Islet precursor cell (in vitro differentiated cells): ENCODE results near the gene NFIB.

Experiments
- DNase-seq: peaks from one replicate; pipeline ENCODE4 v3.0.0-alpha.2; 2018

NFIB gene

GRCh38 chr9:14209399-14210345 lies 104.3 kb downstream of the NFIB start:
- no peak for DNase-seq

GRCh38 chr9:14207352-14207995 lies 106.5 kb downstream of the NFIB start:
- no peak for DNase-seq

DNA sequence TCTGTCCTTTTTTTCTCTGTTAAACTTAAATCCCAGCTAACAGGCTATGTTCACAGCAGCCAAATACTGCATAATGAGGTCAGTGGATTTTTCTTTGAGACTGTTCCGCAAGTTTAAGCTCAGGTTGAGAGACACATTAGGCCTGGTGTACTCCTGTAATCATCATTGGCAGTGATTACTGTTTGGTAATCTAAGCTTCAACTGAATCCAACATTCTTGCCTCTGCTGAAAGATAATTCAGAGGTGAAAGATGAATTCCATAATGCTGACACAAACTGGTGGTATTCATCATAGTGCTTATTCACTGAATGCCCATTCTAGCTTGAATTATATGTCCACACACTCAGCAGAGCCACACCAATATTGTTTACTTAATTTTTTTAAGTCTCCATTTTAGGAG lies 108.5 kb downstream of the NFIB start:
- no peak for DNase-seq

DNA sequence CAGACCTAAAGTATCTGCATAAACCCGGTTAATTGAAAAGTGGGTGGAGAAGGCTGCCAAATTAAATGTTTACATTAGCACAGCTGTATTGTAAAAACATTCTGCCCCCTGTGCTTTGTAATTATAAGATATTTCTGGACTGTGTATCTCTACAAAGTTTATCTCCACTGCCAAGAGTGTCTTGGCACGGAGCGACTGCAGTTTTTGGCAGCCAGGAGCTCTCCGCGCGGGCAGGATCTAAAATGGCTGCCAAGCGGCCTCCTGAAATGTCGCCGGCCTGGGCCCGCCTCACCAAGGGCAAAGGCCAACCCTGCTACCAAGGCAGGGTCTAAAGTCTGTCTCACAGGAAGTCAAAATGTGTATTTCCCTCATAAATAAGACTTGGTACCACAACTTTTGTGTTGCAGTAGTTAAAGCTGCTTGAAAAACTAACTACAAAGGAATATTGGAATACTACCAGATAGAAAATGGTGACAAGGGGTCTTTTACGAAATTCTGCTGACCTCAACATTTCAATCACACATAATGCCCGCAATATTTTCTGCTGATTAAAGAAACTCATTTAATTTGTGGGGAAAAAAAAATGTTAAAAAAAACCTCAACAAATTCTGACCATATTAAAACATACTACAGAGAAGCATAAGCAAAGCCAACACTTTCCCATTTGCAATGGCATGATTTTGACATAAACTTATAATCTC lies 110.4 kb downstream of the NFIB start:
- no peak for DNase-seq

GRCh38 chr9:14198841-14199455 lies 115.0 kb downstream of the NFIB start:
- peak; percentile 60 for DNase-seq

DNA sequence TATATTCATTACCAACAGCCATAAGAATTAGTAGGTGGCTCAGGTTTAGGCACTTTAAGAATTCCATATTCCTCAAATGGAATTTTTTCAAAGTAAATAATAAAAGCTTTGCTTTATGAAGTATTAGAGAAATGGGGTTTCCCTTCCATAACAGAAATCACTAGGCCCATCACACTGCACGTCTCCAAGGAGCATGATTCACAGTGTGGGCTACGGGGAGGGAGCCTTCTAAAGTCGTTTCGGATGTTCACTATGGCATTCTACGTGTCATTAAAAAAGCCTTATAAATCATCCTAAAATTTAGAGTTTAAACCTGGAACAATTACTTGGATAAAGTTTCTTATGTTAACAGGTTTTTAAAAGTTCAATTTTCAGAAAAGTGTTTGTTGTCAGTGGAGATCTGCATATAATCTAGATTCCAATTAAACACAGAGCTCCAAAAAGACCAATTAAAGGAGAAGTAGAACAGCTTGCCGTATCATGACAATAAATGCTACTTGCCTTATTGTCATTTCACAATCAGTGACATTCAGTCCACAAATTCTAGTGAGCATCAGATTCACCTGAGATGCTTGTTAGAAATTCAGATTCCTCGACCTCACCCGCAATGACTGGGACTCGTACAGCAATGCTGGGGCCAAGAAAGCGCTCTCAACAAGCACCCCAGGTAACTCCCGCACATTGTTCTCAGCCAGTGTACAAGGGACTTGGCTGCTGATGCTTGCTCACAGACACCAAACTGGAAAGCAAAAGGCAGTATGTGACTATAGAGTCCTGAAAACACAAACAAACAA lies 115.7 kb downstream of the NFIB start:
- no peak for DNase-seq

DNA sequence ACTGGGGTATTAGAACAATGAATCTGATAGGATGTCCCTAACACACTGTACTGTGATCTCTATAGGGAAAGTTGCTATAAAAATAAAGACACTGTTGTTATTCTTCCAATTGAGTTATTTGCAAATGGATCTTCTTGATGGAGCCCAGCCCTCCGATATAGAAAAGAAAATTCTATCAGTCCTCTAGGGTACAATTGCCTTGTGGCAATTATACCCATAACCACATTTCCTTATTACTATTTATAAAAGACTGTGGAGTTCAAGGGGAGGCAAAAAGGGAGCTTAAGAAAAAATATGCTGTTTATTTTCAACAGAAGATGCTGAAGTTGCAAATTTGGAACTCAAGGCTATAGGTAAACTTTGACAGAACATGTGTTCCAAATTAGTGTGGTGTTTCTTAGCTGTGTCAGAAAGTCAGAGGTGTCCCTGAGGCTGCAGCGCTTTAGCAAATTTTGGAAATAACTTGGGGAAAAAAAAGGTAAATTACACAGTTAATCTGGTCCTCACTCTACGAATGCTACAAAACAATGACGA lies 116.5 kb downstream of the NFIB start:
- no peak for DNase-seq

DNA sequence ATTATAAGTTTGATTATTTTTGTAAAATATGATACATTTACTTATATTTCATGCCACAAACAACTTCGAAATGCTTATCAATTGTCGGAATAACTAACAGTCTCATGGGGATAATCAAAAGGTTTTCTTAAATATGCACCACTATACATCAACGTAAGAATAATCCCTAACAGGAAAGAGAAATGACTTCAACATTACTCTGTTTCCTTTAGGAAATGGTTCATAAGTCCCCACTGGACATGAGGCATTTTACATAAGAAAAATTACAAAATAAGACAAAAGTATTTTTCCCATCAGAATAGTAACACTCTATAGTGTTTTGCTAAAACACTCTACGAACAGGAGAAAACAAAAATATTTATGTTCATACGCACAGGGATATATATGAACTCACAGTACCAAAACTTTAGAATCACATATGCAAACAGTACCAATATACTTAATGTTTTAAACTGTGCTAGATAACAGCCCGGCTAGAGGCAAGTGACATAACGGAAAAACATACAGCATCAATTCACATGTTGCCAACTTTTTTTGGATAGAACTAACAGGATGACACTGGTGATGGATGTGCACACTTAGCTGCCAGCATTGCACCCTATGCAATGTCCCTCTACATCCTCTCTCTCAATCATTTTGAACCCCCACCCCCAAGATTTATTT lies 120.5 kb downstream of the NFIB start:
- no peak for DNase-seq

DNA sequence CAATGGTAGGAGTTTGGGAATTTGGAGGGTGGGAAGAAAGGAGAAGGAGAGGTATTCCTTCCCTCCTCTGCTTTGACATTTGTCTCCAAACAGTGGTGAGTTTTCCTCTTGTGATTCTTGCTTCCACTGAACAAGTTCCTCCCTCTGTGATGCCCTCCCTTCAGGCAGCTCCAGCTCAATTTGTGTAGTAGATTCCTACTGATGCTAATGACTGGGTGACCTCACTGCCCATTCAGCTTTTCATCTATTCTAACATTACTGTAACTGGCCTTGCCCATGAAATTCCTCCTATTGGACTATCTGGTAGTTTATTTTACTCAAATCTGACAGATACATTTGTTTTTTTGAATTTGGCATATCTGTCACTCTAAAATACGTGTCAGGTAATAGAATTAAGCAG lies 121.4 kb downstream of the NFIB start:
- no peak for DNase-seq

DNA sequence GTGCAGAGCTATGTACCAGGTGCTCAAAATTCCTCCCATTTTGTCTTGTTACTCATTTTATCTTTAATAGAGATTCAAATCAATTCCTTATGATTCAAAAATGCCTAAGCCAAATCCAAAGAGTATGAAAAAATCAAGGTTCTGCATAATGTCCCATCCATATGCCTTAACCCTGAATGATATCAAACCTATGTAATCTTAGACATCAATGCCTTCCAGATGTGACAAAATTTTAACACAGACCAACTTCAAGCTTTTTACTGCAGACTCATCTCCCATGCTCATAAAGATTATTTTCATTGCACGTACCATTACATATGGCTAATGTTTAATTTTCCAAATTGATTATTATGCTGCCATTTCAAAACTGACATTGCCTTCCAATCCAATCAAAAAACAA lies 122.4 kb downstream of the NFIB start:
- no peak for DNase-seq

DNA sequence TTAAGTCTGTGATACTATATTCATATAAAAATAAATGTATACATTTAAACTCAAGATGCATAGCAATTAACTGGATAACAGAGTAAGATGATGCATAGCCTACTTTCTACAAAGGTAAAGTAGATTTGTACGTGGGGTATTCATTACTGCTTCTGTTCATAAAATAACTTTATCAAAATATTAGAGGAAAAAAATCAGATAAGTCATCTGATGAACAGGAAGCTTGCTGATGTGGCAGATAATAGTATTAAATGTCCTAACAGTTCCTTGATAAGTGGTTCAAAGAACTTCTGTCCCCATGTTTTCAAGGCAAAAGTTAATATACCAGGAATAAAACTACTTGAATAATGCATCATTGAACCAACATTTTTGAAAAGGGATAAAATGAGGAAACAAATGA lies 123.7 kb downstream of the NFIB start:
- no peak for DNase-seq

GRCh38 chr9:14189578-14189977 lies 124.4 kb downstream of the NFIB start:
- no peak for DNase-seq

DNA sequence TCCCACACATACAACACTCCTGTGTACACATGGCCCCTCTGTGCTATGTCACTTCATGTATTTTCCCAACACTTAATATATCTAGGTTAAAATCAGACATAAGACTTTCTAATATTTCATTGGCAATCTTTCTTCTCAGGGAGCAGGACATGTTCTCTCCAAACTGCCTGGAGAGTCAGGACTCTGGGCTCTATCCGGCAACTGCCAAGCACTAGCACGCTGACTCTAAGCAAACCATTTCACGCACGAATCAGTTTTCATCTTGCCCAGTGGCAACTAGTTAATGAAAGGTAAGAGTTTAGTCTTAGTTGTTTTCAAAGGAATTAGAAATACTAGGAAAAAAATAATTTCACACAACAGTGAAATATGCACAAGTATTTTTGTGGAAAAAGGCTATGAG lies 124.8 kb downstream of the NFIB start:
- no peak for DNase-seq

DNA sequence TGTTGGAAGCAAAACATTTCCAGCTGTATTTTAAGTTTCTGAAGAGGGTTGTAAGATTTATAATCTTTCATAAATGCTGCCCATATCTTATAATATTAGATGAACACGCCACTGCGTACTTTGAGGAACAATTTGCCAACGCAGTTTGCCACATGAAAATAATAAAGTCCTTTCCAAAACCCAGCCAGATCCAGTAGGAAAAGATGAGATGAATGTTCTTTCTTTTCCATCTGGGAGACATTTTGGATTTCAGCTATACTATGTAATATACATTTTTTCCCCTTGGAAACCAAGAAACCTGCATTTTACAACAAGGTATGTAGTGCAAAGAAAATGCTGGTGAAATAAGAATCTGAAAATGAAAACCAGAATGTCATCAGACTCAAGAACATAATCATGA lies 125.4 kb downstream of the NFIB start:
- no peak for DNase-seq

DNA sequence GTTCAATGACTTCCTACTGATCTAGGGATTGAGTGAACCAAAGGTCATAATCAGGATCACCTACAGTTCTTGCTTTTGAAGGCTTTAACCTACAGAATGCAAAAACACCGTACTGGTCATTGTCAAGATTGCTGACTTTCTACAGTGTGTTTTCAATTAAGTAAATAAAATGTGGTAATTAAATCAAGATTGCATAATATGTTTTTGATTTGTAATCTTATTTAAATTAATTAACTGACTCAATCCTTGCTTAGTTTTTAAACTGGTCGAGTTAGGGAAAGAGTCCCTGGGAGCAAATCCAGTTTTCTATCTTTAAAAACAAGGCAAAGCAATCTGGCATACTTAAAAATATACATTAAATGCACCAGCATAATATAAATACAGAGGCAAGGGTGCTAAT lies 125.9 kb downstream of the NFIB start:
- DNase-seq, result no peak

DNA sequence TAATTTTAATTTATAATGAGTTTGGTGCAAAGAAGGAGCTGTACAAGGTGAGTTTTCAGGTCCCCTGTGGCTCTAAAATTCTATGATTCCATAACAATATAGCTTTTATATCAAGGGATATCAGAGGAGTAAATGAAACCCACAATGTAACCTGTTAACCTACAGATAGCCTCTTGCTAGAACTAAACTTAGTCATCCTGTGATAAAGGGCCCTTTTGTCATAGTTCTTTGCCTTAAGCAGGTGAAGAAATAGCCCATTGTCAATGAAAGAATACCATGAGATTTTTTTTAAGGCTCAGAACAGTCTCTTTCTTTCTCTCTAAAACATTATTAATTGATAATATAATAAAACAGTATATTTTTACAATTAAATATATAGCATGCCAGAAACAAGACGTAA lies 127.8 kb downstream of the NFIB start:
- no peak for DNase-seq

DNA sequence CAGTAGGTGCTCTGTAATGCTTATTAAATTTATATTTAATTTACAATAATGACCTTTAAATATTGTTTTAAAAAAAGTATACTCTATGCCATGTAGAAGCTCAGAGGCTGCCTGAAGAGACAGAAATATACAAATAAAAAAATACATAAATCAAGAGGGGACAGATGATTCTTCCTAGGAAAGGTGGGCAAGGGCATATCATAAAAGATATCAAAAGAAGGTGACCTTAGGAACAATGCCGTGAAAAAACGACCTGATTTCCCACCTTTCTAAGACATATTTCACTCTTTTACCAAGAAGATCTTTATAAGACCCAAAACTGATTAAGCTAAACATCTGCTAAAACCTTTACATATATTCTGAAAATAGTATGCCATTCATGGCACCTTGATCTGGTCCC lies 128.9 kb downstream of the NFIB start:
- no peak for DNase-seq

DNA sequence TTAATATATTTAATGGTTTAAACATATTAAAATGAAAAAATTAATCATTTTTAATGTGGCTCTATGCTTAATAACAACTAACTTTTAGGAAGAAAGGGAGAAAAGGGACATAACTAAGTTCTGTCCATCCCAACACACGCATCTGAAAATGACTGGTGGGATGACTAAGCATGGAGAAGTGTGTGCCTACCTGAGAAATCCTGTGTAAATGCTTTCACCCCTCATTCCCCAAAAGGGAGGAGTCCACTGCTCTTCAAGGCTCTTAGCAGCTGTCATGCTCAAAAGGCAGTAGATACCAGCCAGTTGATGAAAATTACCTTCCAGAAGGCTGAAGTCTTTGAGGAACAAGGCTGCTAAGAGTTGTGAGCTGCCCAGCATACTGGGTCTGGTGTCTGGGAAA lies 130.9 kb downstream of the NFIB start:
- DNase-seq, result no peak

- no peak for DNase-seq
Observed at GRCh38 chr9:14180960-14181537, 132.9 kb downstream of the NFIB start.

GRCh38 chr9:14180093-14180959 lies 133.6 kb downstream of the NFIB start:
- DNase-seq, result no peak
